ENCODE results near the gene TRIM10. TPM values are rescaled to one million over a fixed set of nuclear protein-coding genes. Genes with fewer than 3 reads are reported as not detected.

TRIM10 gene
- total RNA-seq, 2 experiments from 2014 or later, result 0.08 TPM; not detected in 1

GRCh38 chr6:30102970-30103871 lies 57.8 kb downstream of the TRIM10 start:
- Mint-ChIP-seq H3K27ac (peak overlapping the region; percentile 16), H3K27me3 (peaks cover 61% of the 10 kb centered on the region)
- POLR2A ChIA-PET, result interaction anchor here (0.9 to 3.6 kb wide), 8 partner anchors 26 to 255 kb away, joined by 3 to 27 read pairs (median 4); partner anchors contain the start of genes POLR1H and PPP1R11

GRCh38 chr6:30102414-30102969 lies 58.5 kb downstream of the TRIM10 start:
- DNase-seq, result no peak
- Mint-ChIP-seq H3K9me3 (no peaks in the 10 kb centered on the region), H3K36me3 (ENCODE audit: low read depth) (no peaks in the 10 kb centered on the region), H3K4me3 (peak overlapping the region; percentile 75), H3K27me3 (peaks cover 61% of the 10 kb centered on the region), H3K27ac (peak overlapping the region; percentile 16), H3K4me1 (peaks cover 43% of the 10 kb centered on the region)
- ChIA-PET POLR2A (interaction anchor here (0.9 to 3.6 kb wide), 8 partner anchors 27 to 255 kb away, joined by 4 to 27 read pairs (median 4); partner anchors contain the start of genes POLR1H and PPP1R11), CTCF (interaction anchor here (0.8 to 6.3 kb wide), 27 partner anchors 8 to 449 kb away, joined by 3 to 186 read pairs (median 6); partner anchors contain the start of genes POLR1H, PPP1R11, TRIM15 and TRIM26)

More at GRCh38 chr6:30102970-30103871, 57.8 kb downstream of the TRIM10 start:
- CTCF ChIA-PET, result interaction anchor here (0.5 to 6.3 kb wide), 25 partner anchors 9 to 449 kb away, joined by 3 to 186 read pairs (median 6); partner anchors contain the start of genes POLR1H and PPP1R11
- H3K4me1 Mint-ChIP-seq, result peaks cover 42% of the 10 kb centered on the region
- H3K36me3 Mint-ChIP-seq (ENCODE audit: low read depth), result no peaks in the 10 kb centered on the region
- DNase-seq, result peak; percentile 87
- H3K9me3 Mint-ChIP-seq, result no peaks in the 10 kb centered on the region
- H3K4me3 Mint-ChIP-seq, result peak overlapping the region; percentile 75

Other genes with a start within 250 kb of the TRIM10 start
- gene HLA-A, start 218.7 kb downstream of the TRIM10 start, total RNA-seq, result 1,000 to 10,000 TPM; 2,531 to 2,553 TPM
- 10 to 100 TPM; 75.5 to 77.8 TPM for gene POLR1H, start 99.9 kb downstream of the TRIM10 start, total RNA-seq
- 10 to 100 TPM; 62.5 to 62.6 TPM for gene PPP1R11, start 94.0 kb downstream of the TRIM10 start, total RNA-seq
- not detected for gene RNF39, start 85.4 kb downstream of the TRIM10 start, total RNA-seq
- not detected for gene TRIM31, start 48.1 kb downstream of the TRIM10 start, total RNA-seq
- not detected for gene TRIM40, start 25.1 kb downstream of the TRIM10 start, total RNA-seq
- gene TRIM15, start 2.3 kb upstream of the TRIM10 start, total RNA-seq, result not detected
- 10 to 100 TPM; 91.1 to 91.5 TPM for gene TRIM26, start 52.2 kb upstream of the TRIM10 start, total RNA-seq
- 10 to 100 TPM; 15.1 to 15.6 TPM for gene TRIM39, start 165.7 kb upstream of the TRIM10 start, total RNA-seq
- gene RPP21, start 183.9 kb upstream of the TRIM10 start, total RNA-seq, result 10 to 100 TPM; 34.2 to 35.7 TPM